ENCODE results near the gene HDAC7. TPM values are rescaled to one million over a fixed set of nuclear protein-coding genes. Genes with fewer than 3 reads are reported as not detected.

HDAC7 gene
- total RNA-seq, 1 donor from 2014 or later, result 76.1 TPM

GRCh38 chr12:47758584-47758833 lies 61.2 kb downstream of the HDAC7 start:
- H3K9me3 Mint-ChIP-seq, result no peaks in the 10 kb centered on the region
- no peak for TF ChIP-seq CTCF (conservative IDR thresholded peaks at IDR 0.05)
- DNase-seq (ENCODE audit: extremely low spot score, unreplicated experiment), result no peak
- no peaks in the 10 kb centered on the region for H3K27me3 Mint-ChIP-seq
- H3K4me1 Mint-ChIP-seq (ENCODE audit: unreplicated experiment), result peaks cover 40% of the 10 kb centered on the region
- no peaks in the 10 kb centered on the region for H3K36me3 Mint-ChIP-seq
- peak overlapping the region; percentile 82 for H3K4me3 Mint-ChIP-seq
- H3K27ac Mint-ChIP-seq, result no peak overlapping the region

GRCh38 chr12:47757840-47758583 lies 61.7 kb downstream of the HDAC7 start:
- peaks cover 44% of the 10 kb centered on the region for H3K4me1 Mint-ChIP-seq (ENCODE audit: unreplicated experiment)
- DNase-seq (ENCODE audit: extremely low spot score, unreplicated experiment), result no peak
- H3K9me3 Mint-ChIP-seq, result no peaks in the 10 kb centered on the region
- H3K27ac Mint-ChIP-seq, result no peak overlapping the region
- H3K27me3 Mint-ChIP-seq, result no peaks in the 10 kb centered on the region
- TF ChIP-seq CTCF (conservative IDR thresholded peaks at IDR 0.05), result no peak
- H3K36me3 Mint-ChIP-seq, result no peaks in the 10 kb centered on the region
- H3K4me3 Mint-ChIP-seq, result peak overlapping the region; percentile 82

- Mint-ChIP-seq H3K4me1 (ENCODE audit: unreplicated experiment) (peaks cover 44% of the 10 kb centered on the region), H3K27me3 (no peaks in the 10 kb centered on the region), H3K4me3 (peak overlapping the region; percentile 82), H3K9me3 (no peaks in the 10 kb centered on the region), H3K36me3 (no peaks in the 10 kb centered on the region), H3K27ac (no peak overlapping the region)
- no peak for DNase-seq (ENCODE audit: extremely low spot score, unreplicated experiment)
- TF ChIP-seq CTCF (conservative IDR thresholded peaks at IDR 0.05), result no peak
These were observed 62.3 kb downstream of the HDAC7 start for GRCh38 chr12:47757364-47757839.

GRCh38 chr12:47755655-47756562 lies 63.8 kb downstream of the HDAC7 start:
- Mint-ChIP-seq H3K27ac (peak overlapping the region; percentile 52), H3K27me3 (no peaks in the 10 kb centered on the region), H3K9me3 (no peaks in the 10 kb centered on the region), H3K4me1 (ENCODE audit: unreplicated experiment) (peaks cover 44% of the 10 kb centered on the region), H3K4me3 (peak overlapping the region; percentile 53), H3K36me3 (no peaks in the 10 kb centered on the region)
- no peak for DNase-seq (ENCODE audit: extremely low spot score, unreplicated experiment)
- no peak for TF ChIP-seq CTCF (conservative IDR thresholded peaks at IDR 0.05)

GRCh38 chr12:47754881-47755280 lies 64.8 kb downstream of the HDAC7 start:
- no peak for DNase-seq (ENCODE audit: extremely low spot score, unreplicated experiment)
- Mint-ChIP-seq H3K27ac (peak overlapping the region; percentile 52), H3K27me3 (no peaks in the 10 kb centered on the region), H3K36me3 (no peaks in the 10 kb centered on the region), H3K4me1 (ENCODE audit: unreplicated experiment) (peaks cover 44% of the 10 kb centered on the region), H3K9me3 (no peaks in the 10 kb centered on the region), H3K4me3 (peak overlapping the region; percentile 53)
- no peak for TF ChIP-seq CTCF (conservative IDR thresholded peaks at IDR 0.05)

Data from type B pancreatic cell (in vitro differentiated cells).